Posterior vena cava (tissue), 2 donors: ENCODE measurements around the gene STIMATE. TPM values are rescaled to one million over a fixed set of nuclear protein-coding genes. Genes with fewer than 3 reads are reported as not detected.

ENCODE experiments used
- DNase-seq: peaks from one replicate; pipeline ENCODE4 v3.0.0-alpha.2; 2020; ENCODE audit warnings: low spot score
- intact Hi-C, 2 donors: fragments of 100-400 bp; cut with DNase I; formaldehyde crosslinking; loops; one replicate each; pipeline versions ENCODE4 v1.14.1 to v1.14.2; 2022 to 2023
- total RNA-seq, 2 donors: library from RNA; stranded (reverse); fragmentation: NEBNext Ultra II Directional; extraction: Animal tissue kit (Norgen Biotek cat#: 25700); gene quantifications; one replicate each; pipeline ENCODE4 v1.2.1, GENCODE V29; 2021
- donor health status: DM: yes; HTN: yes; CAD: no.
- donor health status: DM: yes; HTN: yes; CAD: no.

Gene STIMATE
- total RNA-seq, 2 donors from 2014 or later, result 20.7 to 24.1 TPM

GRCh38 chr3:52809662-52810377, 87.5 kb downstream of the STIMATE start:
- no peak for DNase-seq
- intact Hi-C loops, result no loop called here

GRCh38 chr3:52809149-52809548, 88.2 kb downstream of the STIMATE start:
- intact Hi-C loops, result no loop called here
- DNase-seq, result no peak

- intact Hi-C loops, result no loop called here
- DNase-seq, result no peak
These were observed 91.9 kb downstream of the STIMATE start for GRCh38 chr3:52805270-52806039.

GRCh38 chr3:52801839-52802238, 95.5 kb downstream of the STIMATE start:
- no peak for DNase-seq

GRCh38 chr3:52800079-52800478, 97.3 kb downstream of the STIMATE start:
- intact Hi-C loops, result no loop called here
- DNase-seq, result no peak

More at GRCh38 chr3:52801839-52802238, 95.5 kb downstream of the STIMATE start:
- intact Hi-C loops, result no loop called here

- DNase-seq, result no peak
- intact Hi-C loops, result no loop called here
These were observed 98.3 kb downstream of the STIMATE start for GRCh38 chr3:52798978-52799476.

GRCh38 chr3:52798376-52798977, 98.9 kb downstream of the STIMATE start:
- DNase-seq, result no peak
- intact Hi-C loops, result no loop called here

GRCh38 chr3:52796411-52796810, 100.9 kb downstream of the STIMATE start:
- intact Hi-C loops, result no loop called here
- DNase-seq, result no peak

GRCh38 chr3:52795298-52795900, 101.9 kb downstream of the STIMATE start:
- intact Hi-C loops, result no loop called here
- DNase-seq, result no peak

- no peak for DNase-seq
- intact Hi-C loops, result no loop called here
These were observed 102.7 kb downstream of the STIMATE start, which contains the start of gene ITIH3 for GRCh38 chr3:52794612-52795099. ITIH3 (plus strand) TSS chr3:52794796; CDS start chr3:52794804, 8 bp downstream.

- DNase-seq, result no peak
- intact Hi-C loops, result no loop called here
These were observed 103.4 kb downstream of the STIMATE start for GRCh38 chr3:52793702-52794611.

- intact Hi-C loops, result no loop called here
- no peak for DNase-seq
These were observed 104.2 kb downstream of the STIMATE start for GRCh38 chr3:52792961-52793695.

- intact Hi-C loops, result no loop called here
- no peak for DNase-seq
These were observed 104.9 kb downstream of the STIMATE start for GRCh38 chr3:52792413-52792812.

- DNase-seq, result no peak
- intact Hi-C loops, result no loop called here
These were observed 105.4 kb downstream of the STIMATE start for GRCh38 chr3:52791928-52792327.

GRCh38 chr3:52791366-52791765, 106.0 kb downstream of the STIMATE start:
- no peak for DNase-seq
- intact Hi-C loops, result no loop called here

- DNase-seq, result no peak
- intact Hi-C loops, result no loop called here
These were observed 106.6 kb downstream of the STIMATE start for GRCh38 chr3:52790741-52791140.

GRCh38 chr3:52790337-52790736, 107.0 kb downstream of the STIMATE start:
- peak; percentile 43 for DNase-seq
- intact Hi-C loops, result no loop called here

- DNase-seq, result peak; percentile 75
- intact Hi-C loops, result no loop called here
These were observed 107.7 kb downstream of the STIMATE start for GRCh38 chr3:52789746-52790040.
